ENCODE measurements around the gene TRIM45.
"Not testable (repeated sequence)": the region's sequence is repeated elsewhere in the genome, so short reads cannot be mapped to it uniquely, and the experiment has no call there.

The TRIM45 gene

DNA sequence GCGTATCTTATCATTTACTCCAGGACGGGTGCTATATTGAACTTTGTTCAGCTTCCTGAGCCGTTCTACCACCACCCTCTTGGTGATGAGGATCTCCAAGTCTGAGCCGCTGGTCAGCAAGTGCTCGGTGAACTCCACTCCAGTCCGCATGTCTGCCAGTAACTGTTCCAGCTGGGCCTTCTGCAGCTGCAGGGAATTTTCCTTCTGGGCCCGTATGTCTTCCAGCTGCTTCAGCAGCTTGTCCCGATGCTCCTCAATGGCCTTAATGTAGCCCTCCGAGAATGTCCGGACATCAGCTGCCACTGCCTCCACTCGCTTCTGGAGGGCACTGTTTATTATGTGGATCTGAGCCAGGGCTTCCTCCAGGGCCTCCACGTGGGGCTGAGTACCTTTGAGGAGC, 3.4 kb downstream of the TRIM45 start:
- Mint-ChIP-seq H3K4me1 (peaks cover 9% of the 10 kb centered on the region), H3K27ac (no peak overlapping the region), H3K9me3 (no peaks in the 10 kb centered on the region), H3K36me3 (ENCODE audit: low read depth) (no peaks in the 10 kb centered on the region), H3K4me3 (no peak overlapping the region), H3K27me3 (peaks cover 10% of the 10 kb centered on the region)
- DNase-seq (no peak), ATAC-seq (no peak)

GRCh38 chr1:117117697-117118096, 3.9 kb downstream of the TRIM45 start:
- peaks cover 8% of the 10 kb centered on the region for H3K27me3 Mint-ChIP-seq
- H3K4me3 Mint-ChIP-seq, result no peak overlapping the region
- no peak overlapping the region for H3K27ac Mint-ChIP-seq
- ATAC-seq (no peak), DNase-seq (no peak)
- peaks cover 8% of the 10 kb centered on the region for H3K4me1 Mint-ChIP-seq
- no peaks in the 10 kb centered on the region for H3K9me3 Mint-ChIP-seq
- H3K36me3 Mint-ChIP-seq (ENCODE audit: low read depth), result no peaks in the 10 kb centered on the region

- no peak for ATAC-seq
- no peaks in the 10 kb centered on the region for H3K36me3 Mint-ChIP-seq (ENCODE audit: low read depth)
- H3K27ac Mint-ChIP-seq, result no peak overlapping the region
- no peak overlapping the region for H3K4me3 Mint-ChIP-seq
- no peak for DNase-seq
- peaks cover 6% of the 10 kb centered on the region for H3K4me1 Mint-ChIP-seq
- peaks cover 5% of the 10 kb centered on the region for H3K27me3 Mint-ChIP-seq
- H3K9me3 Mint-ChIP-seq, result no peaks in the 10 kb centered on the region
Observed at GRCh38 chr1:117116784-117117130, 4.8 kb downstream of the TRIM45 start.

DNA sequence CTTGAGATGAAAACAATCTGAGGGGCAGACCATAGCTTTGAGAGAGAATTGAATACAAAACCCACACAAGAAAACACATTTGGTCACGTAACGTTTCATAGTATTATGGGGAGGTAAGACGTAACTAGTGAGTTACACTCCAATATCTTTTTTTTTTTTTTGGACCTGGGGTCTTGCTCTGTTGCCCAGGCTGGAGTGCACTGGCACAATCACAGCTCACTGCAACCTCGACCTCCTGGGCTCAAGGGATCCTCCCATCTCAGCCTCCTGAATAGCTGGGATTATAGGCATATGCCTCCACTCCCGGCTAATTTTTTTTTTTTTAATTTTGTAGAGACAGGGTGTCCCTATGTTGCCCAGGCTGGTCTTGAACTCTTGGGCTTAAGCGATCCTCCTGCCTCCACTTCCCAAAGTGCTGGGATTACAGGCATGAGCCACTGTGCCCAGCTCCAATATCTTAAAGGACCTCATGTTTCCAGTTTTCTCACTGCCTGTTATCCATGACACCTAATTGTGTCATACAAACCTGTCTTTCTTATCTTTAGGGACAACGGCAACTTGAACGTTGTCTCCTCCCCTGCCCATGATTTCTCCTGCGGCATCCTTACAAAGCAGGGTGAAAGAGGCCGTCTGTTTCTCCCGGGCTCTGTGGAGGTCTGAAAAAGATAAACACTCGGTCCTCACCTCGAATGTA, 5.3 kb downstream of the TRIM45 start:
- Mint-ChIP-seq H3K9me3 (no peaks in the 10 kb centered on the region), H3K4me3 (no peak overlapping the region)

GRCh38 chr1:117114877-117115276, 6.7 kb downstream of the TRIM45 start:
- ATAC-seq (no peak), DNase-seq (no peak)
- Mint-ChIP-seq H3K4me1 (peaks cover 6% of the 10 kb centered on the region), H3K4me3 (no peak overlapping the region), H3K27ac (no peak overlapping the region), H3K27me3 (peaks cover 1% of the 10 kb centered on the region), H3K36me3 (ENCODE audit: low read depth) (peaks cover 2% of the 10 kb centered on the region), H3K9me3 (no peaks in the 10 kb centered on the region)

More for the DNA sequence above, 5.3 kb downstream of the TRIM45 start:
- no peak for ATAC-seq
- DNase-seq, result no peak
- Mint-ChIP-seq H3K4me1 (peaks cover 6% of the 10 kb centered on the region), H3K36me3 (ENCODE audit: low read depth) (peaks cover 2% of the 10 kb centered on the region), H3K27me3 (peaks cover 5% of the 10 kb centered on the region), H3K27ac (no peak overlapping the region)

- Mint-ChIP-seq H3K4me3 (no peak overlapping the region), H3K27me3 (peaks cover 1% of the 10 kb centered on the region), H3K9me3 (no peaks in the 10 kb centered on the region), H3K4me1 (peaks cover 15% of the 10 kb centered on the region), H3K27ac (no peak overlapping the region), H3K36me3 (ENCODE audit: low read depth) (peaks cover 2% of the 10 kb centered on the region)
- ATAC-seq (no peak), DNase-seq (no peak)
Observed at GRCh38 chr1:117113199-117113598, 8.3 kb downstream of the TRIM45 start.

GRCh38 chr1:117112047-117112717, 9.4 kb downstream of the TRIM45 start:
- DNase-seq, result no peak
- no peak for ATAC-seq
- Mint-ChIP-seq H3K36me3 (ENCODE audit: low read depth) (peaks cover 5% of the 10 kb centered on the region), H3K27me3 (peaks cover 1% of the 10 kb centered on the region), H3K9me3 (no peaks in the 10 kb centered on the region), H3K27ac (no peak overlapping the region), H3K4me1 (peaks cover 15% of the 10 kb centered on the region), H3K4me3 (no peak overlapping the region)

DNA sequence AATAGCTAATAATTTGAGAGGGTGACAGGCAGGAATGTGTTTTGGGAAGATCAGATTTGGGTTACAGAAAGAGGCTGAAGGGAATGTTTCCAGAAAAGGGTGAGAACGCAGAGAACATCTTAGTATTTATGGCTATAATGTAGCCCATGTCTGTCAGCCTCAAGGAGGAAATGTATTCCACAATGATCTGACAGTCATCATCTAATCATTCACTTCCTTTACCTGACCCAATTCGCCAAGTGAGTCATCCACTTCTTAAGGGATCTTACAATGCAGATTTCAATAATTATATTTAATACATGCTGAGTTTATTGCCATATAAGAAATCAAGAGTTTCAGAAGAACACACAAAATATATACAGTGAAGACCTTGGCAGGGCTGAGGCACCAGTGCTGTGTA, 10.8 kb downstream of the TRIM45 start:
- Mint-ChIP-seq H3K27ac (no peak overlapping the region), H3K4me3 (no peak overlapping the region), H3K9me3 (no peaks in the 10 kb centered on the region), H3K27me3 (peaks cover 1% of the 10 kb centered on the region), H3K4me1 (peaks cover 15% of the 10 kb centered on the region), H3K36me3 (ENCODE audit: low read depth) (peaks cover 18% of the 10 kb centered on the region)
- DNase-seq (no peak), ATAC-seq (no peak)

DNA sequence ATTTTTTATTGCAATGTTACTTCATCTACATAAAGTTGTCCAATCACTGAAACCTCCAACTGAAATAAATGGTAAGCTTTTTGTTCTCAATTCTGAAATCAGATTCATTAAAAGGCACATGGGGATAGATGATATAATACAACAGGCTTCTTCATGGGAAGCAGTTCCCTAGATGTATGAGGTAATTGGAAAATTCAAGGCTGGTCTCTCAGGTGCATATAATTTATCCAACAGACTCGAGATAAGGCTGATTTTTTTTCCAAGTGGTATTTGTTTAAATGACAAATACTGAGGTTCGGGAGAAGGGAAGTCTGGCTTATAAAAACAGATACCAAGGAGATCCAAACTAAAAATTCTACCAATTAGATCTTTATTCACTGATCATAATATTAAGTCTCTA, 14.2 kb downstream of the TRIM45 start:
- DNase-seq (no peak), ATAC-seq (no peak)
- Mint-ChIP-seq H3K36me3 (ENCODE audit: low read depth) (peaks cover 41% of the 10 kb centered on the region), H3K27me3 (no peaks in the 10 kb centered on the region), H3K27ac (no peak overlapping the region), H3K9me3 (no peaks in the 10 kb centered on the region), H3K4me3 (no peak overlapping the region), H3K4me1 (peaks cover 15% of the 10 kb centered on the region)

- DNase-seq, result no peak
- peak; percentile 34 for ATAC-seq
- H3K36me3 Mint-ChIP-seq (ENCODE audit: low read depth), result peaks cover 50% of the 10 kb centered on the region
- no peaks in the 10 kb centered on the region for H3K27me3 Mint-ChIP-seq
- H3K4me1 Mint-ChIP-seq, result peaks cover 15% of the 10 kb centered on the region
- no peaks in the 10 kb centered on the region for H3K9me3 Mint-ChIP-seq
- no peak overlapping the region for H3K27ac Mint-ChIP-seq
- no peak overlapping the region for H3K4me3 Mint-ChIP-seq
Observed at GRCh38 chr1:117106478-117106877, 15.1 kb downstream of the TRIM45 start.

GRCh38 chr1:117105722-117106121, 15.8 kb downstream of the TRIM45 start:
- Mint-ChIP-seq H3K4me3 (no peak overlapping the region), H3K9me3 (no peaks in the 10 kb centered on the region), H3K4me1 (peaks cover 14% of the 10 kb centered on the region), H3K27ac (no peak overlapping the region), H3K36me3 (ENCODE audit: low read depth) (peaks cover 56% of the 10 kb centered on the region), H3K27me3 (no peaks in the 10 kb centered on the region)
- no peak for ATAC-seq
- DNase-seq, result no peak

DNA sequence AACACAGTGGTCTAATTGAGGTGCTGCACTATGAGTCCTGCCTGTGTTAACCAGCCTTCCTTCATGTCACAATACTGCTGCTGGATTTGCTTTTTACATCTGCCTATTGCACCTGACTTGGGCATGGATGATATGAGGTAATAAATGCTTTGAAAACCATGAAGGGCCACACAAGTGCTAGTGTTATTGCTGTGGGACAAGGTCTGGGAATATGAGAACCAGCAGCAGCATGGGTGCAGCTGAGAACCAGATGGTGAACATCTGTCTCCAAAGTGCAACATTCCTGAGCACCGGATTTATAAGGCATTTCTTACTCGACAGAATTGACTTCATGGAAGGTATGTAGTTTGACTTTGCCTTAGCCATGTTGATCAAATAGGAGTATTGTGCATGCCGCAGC, 16.6 kb downstream of the TRIM45 start:
- Mint-ChIP-seq H3K27ac (no peak overlapping the region), H3K27me3 (no peaks in the 10 kb centered on the region), H3K9me3 (no peaks in the 10 kb centered on the region), H3K4me1 (peaks cover 10% of the 10 kb centered on the region), H3K36me3 (ENCODE audit: low read depth) (peaks cover 63% of the 10 kb centered on the region), H3K4me3 (no peak overlapping the region)
- ATAC-seq, result no peak
- DNase-seq, result no peak

DNA sequence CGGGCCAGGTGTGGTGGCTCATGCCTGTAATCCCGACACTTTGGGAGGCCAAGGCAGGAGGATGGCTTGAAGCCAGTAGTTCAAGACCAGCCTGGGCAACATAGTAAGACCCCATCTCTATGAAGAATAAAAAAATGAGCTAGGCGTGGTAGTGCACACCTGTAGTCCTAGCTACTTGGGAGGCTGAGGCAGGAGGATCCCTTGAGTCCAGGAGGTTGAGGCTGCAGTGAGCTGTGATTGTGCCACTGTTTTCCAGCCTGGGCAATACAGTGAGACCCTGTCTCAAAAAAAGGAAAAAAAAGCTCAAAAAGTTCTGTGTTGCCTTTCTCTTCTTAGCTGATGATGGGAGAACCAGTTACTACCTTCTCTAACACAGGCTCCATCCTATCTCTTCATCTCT, 19.7 kb downstream of the TRIM45 start:
- peaks cover 81% of the 10 kb centered on the region for H3K36me3 Mint-ChIP-seq (ENCODE audit: low read depth)
- not testable (repeated sequence) for H3K4me1 Mint-ChIP-seq

DNA sequence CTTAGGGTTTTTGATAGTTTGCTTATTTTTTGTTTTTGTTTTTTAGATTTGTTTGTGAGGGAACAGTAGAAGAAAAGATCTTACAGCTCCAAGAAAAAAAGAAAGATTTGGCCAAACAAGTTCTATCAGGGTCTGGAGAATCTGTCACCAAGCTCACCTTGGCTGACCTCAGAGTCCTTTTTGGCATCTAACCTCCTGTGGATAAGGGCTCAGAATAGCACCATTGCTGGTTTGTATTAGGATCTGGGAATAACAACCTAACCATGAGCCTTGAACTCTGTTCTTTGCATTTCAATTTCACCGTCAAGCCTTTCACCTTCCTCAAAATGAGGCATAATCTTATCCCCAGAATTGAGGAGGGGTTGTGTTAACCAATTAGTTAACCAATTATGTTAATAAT, 20.2 kb downstream of the TRIM45 start:
- no peaks in the 10 kb centered on the region for H3K27me3 Mint-ChIP-seq
- ATAC-seq, result no peak
- no peak overlapping the region for H3K27ac Mint-ChIP-seq
- no peaks in the 10 kb centered on the region for H3K9me3 Mint-ChIP-seq
- no peaks in the 10 kb centered on the region for H3K4me1 Mint-ChIP-seq
- no peak overlapping the region for H3K4me3 Mint-ChIP-seq
- DNase-seq, result no peak
- H3K36me3 Mint-ChIP-seq (ENCODE audit: low read depth), result peaks cover 80% of the 10 kb centered on the region

More for the DNA sequence above, 19.7 kb downstream of the TRIM45 start:
- not testable (repeated sequence) for H3K9me3 Mint-ChIP-seq, ATAC-seq, H3K4me3 Mint-ChIP-seq, DNase-seq, H3K27me3 Mint-ChIP-seq, H3K27ac Mint-ChIP-seq

DNA sequence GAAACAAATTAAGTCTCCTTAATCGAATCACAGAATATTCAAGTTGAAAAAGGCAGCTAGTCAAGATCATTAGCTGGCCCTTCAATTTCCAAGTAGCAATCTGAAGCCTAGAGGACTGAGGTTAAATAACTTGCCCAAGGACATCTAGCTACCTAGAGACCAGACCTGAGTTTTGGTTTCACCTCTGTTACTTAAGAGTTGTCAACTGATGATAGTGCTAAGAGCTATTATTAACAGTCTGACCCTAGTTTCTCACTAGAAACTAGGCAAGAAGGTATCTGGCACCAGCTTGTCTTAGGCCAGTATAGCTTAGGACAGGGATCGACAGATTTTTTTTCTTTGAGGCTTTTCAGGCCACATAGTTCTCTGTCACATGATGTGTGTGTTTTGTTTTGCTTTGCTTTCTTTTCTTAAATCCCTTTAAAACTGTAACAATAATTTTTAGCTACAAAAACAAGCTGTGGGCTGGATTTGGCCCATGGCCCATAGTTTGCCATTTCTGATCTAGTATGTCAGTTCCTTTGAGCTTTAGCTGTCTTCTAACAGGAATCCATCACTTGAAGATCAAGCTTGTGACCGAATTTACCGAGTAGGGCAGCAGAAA, 23.2 kb downstream of the TRIM45 start:
- no peak for DNase-seq
- no peaks in the 10 kb centered on the region for H3K9me3 Mint-ChIP-seq
- H3K4me3 Mint-ChIP-seq, result no peak overlapping the region
- no peaks in the 10 kb centered on the region for H3K27me3 Mint-ChIP-seq
- peaks cover 10% of the 10 kb centered on the region for H3K4me1 Mint-ChIP-seq
- peaks cover 80% of the 10 kb centered on the region for H3K36me3 Mint-ChIP-seq (ENCODE audit: low read depth)
- H3K27ac Mint-ChIP-seq, result no peak overlapping the region
- ATAC-seq, result no peak
